GM12878 (cell line): ENCODE results near the gene ABCA7. TPM values are rescaled to one million over a fixed set of nuclear protein-coding genes. Genes with fewer than 3 reads are reported as not detected.

Experiments used
- ATAC-seq: fragments of 200-7000 bp; cut with Tn5 transposase; 3 replicates; pipeline ENCODE4 v1.9.1; 2020; ENCODE audit warnings: mild to moderate bottlenecking, moderate library complexity
- BruUV-seq: library from RNA; stranded (reverse); fragments of 400-500 nt; replicated peaks from 2 replicates; lab custom pipeline; 2021; lab: Mats Ljungman, UMichigan
- CTCF ChIA-PET: fragments of 300-600 bp; sonication (Branson Sonifier 250); formaldehyde crosslinking; extraction: SDS; loops from one replicate; lab custom pipeline; 2021; ENCODE audit warnings: inconsistent platforms; lab: Yijun Ruan, JAX
- POLR2A ChIA-PET: fragments of 350-600 bp; formaldehyde crosslinking; extraction: SDS; loops from one replicate; lab custom pipeline; 2021; ENCODE audit warnings: inconsistent platforms; lab: Charles Lee
- RAD21 ChIA-PET: fragments of 300-600 bp; sonication (Branson Sonifier 250); formaldehyde crosslinking; loops from one replicate; lab custom pipeline; 2023; ENCODE audit warnings: antibody characterized with exemption; ENCODE audit not compliant: unreplicated experiment; lab: Charles Lee
- SMC1A ChIA-PET: fragments of 300-600 bp; sonication (Branson Sonifier 250); formaldehyde crosslinking; loops from one replicate; lab custom pipeline; 2023; ENCODE audit not compliant: unreplicated experiment, uncharacterized antibody; lab: Charles Lee
- DNase-seq: peaks from one replicate; pipeline ENCODE4 v3.0.0-alpha.2; 2011; ENCODE audit warnings: low read depth, low spot score
- FAIRE-seq: peaks from 3 replicates; lab custom pipeline; 2011; peaks lifted over from hg19 to GRCh38; lab: Jason Lieb, UNC
- H2AFZ ChIP-seq: 2 replicates; pipeline ENCODE4 v1.6.0; 2011; ENCODE audit warnings: low read depth, low read length, control low read depth; ENCODE audit not compliant: control insufficient read depth
- H3K27ac ChIP-seq: 2 replicates; pipeline ENCODE4 v1.5.1; 2011; ENCODE audit warnings: control low read depth; ENCODE audit not compliant: control insufficient read depth, insufficient read depth
- H3K27me3 ChIP-seq, 2 experiments: replicated peaks in 1 of 2; 2 replicates each; pipeline versions ENCODE4 v1.6.0 to v1.6.1; 2011; ENCODE audit warnings: low read length in 1 of 2; ENCODE audit not compliant: control insufficient read depth in 2 of 2, insufficient read depth in 2 of 2
- H3K36me3 ChIP-seq, 2 experiments: 2 replicates each; pipeline ENCODE4 v1.5.1; 2011; ENCODE audit warnings: low read length in 1 of 2; ENCODE audit not compliant: control insufficient read depth in 2 of 2, insufficient read depth in 2 of 2
- H3K4me1 ChIP-seq: 2 replicates; pipeline ENCODE4 v1.6.1; 2011; ENCODE audit warnings: mild to moderate bottlenecking, low read length, moderate library complexity, mixed read lengths; ENCODE audit not compliant: control insufficient read depth, insufficient read depth
- H3K4me2 ChIP-seq: 2 replicates; pipeline ENCODE4 v1.6.0; 2011; ENCODE audit warnings: control low read depth; ENCODE audit not compliant: control insufficient read depth, insufficient read depth
- H3K4me3 ChIP-seq: fragments of 200-600 bp; sonication (generic); 2 replicates; pipeline ENCODE4 v1.5.1; 2016
- H3K79me2 ChIP-seq: 2 replicates; pipeline ENCODE4 v1.6.0; 2011; ENCODE audit warnings: low read length; ENCODE audit not compliant: control insufficient read depth, insufficient read depth
- H3K9ac ChIP-seq: 2 replicates; pipeline ENCODE4 v1.8.0; 2011; ENCODE audit warnings: low read length, control low read depth, mixed read lengths; ENCODE audit not compliant: control insufficient read depth, insufficient read depth
- H3K9me3 ChIP-seq: replicated peaks from 3 replicates; pipeline ENCODE4 v1.5.1; 2011; ENCODE audit warnings: mild to moderate bottlenecking, low read length; ENCODE audit not compliant: control insufficient read depth, insufficient read depth
- H4K20me1 ChIP-seq: 2 replicates; pipeline ENCODE4 v1.6.0; 2011; ENCODE audit not compliant: control insufficient read depth, insufficient read depth
- BRCA1 ChIP-seq: IDR thresholded peaks from 2 replicates; pipeline ENCODE4 v1.6.1; 2011; ENCODE audit warnings: low read depth, low read length, improper control_type of control experiment
- CHD1 ChIP-seq: IDR thresholded peaks from 2 replicates; pipeline ENCODE4 v1.6.1; 2012; ENCODE audit warnings: low read depth, low read length, improper control_type of control experiment
- E2F8 ChIP-seq: fragments of 450-650 bp; IDR thresholded peaks from 2 replicates; pipeline ENCODE4 v1.6.1; 2018; ENCODE audit warnings: mild to moderate bottlenecking, low read depth, moderate library complexity; ENCODE audit not compliant: partially characterized antibody
- HCFC1 ChIP-seq: fragments of 150-350 bp; IDR thresholded peaks from 2 replicates; pipeline ENCODE4 v1.6.1; 2014; ENCODE audit warnings: low read length
- HSF1 ChIP-seq: fragments of 150-350 bp; IDR thresholded peaks from 2 replicates; pipeline ENCODE4 v1.6.1; 2014; ENCODE audit warnings: mild to moderate bottlenecking, low read depth, low read length
- PBX3 ChIP-seq: IDR thresholded peaks from 2 replicates; pipeline ENCODE4 v1.6.1; 2011; ENCODE audit warnings: mild to moderate bottlenecking, low read depth, low read length, moderate library complexity; ENCODE audit not compliant: insufficient replicate concordance
- POLR2AphosphoS5 ChIP-seq: IDR thresholded peaks from 2 replicates; pipeline ENCODE4 v1.6.1; 2011; ENCODE audit warnings: mild to moderate bottlenecking, low read length, inconsistent platforms
- SMC3 ChIP-seq: IDR thresholded peaks from 2 replicates; pipeline ENCODE4 v1.6.1; 2011; ENCODE audit warnings: low read length, improper control_type of control experiment, borderline replicate concordance
- WGBS: methylation state at CpG from one replicate; pipeline ENCODE4 v1.1.6; 2016; ENCODE audit warnings: low lambda C conversion rate; ENCODE audit not compliant: insufficient replicate concordance, insufficient coverage; ENCODE audit errors: missing lambda C conversion rate; 5-methylcytosine and 5-hydroxymethylcytosine counted together
- in situ Hi-C: fragments of 300-500 bp; cut with MboI; formaldehyde crosslinking; loops from 9 replicates; pipeline ENCODE4 v1.14.3; 2018; ENCODE audit warnings: mixed read lengths
- intact Hi-C: fragments of 100-400 bp; cut with micrococcal nuclease; formaldehyde crosslinking; loops from one replicate; pipeline ENCODE4 v1.14.2; 2022; ENCODE audit not compliant: unreplicated experiment
- polyA plus RNA-seq, 11 experiments: library from polyadenylated mRNA; depleted of rRNA in 4 of 11; unstranded in 6 of 11; stranded (reverse) in 5 of 11; fragments of >200 nt; fragmentation: Nextera tagmentation in 4 of 11; fragmentation: Illumina TruSeq in 1 of 11; extraction: Ambion mirVana in 4 of 11; extraction: Trizol in 1 of 11; gene quantifications; 1 replicate in 1 of 11; 2 replicates in 10 of 11; pipeline versions ENCODE4 v1.2.1 to v1.2.3, GENCODE V29; 2011 to 2016; ENCODE audit warnings: inconsistent platforms in 2 of 11, missing spikeins in 2 of 11, low read depth in 1 of 11
- total RNA-seq, 4 experiments: library from RNA; depleted of rRNA in 3 of 4; stranded (reverse); fragments of >200 nt in 3 of 4; fragmentation: Illumina TruSeq in 1 of 4; extraction: Trizol in 1 of 4; gene quantifications; 2 replicates each; pipeline versions ENCODE4 v1.2.1 to v1.2.3, GENCODE V29; 2013 to 2021

ABCA7 gene
- total and polyA plus RNA-seq, 10 of the 15 experiments (the other 5 are each of a cell fraction or from before 2014, with no cell fraction given) = 1.0 to 49.5 (median 14.8) TPM

- RAD21 ChIA-PET = no interaction called here
- 88% methylated on average over 21 of the region's 21 CpGs for WGBS
- Histone ChIP-seq H3K4me1 (peaks cover 17% of the 10 kb centered on the region), H3K4me2 (peak overlapping the region; percentile 30; the same call in 1 of the 2 replicates), H3K9ac (no peak overlapping the region), H3K27me3 (no peaks in the 10 kb centered on the region), H2AFZ (no peak overlapping the region), H4K20me1 (no peaks in the 10 kb centered on the region), H3K9me3 (no peaks in the 10 kb centered on the region), H3K4me3 (no peak overlapping the region), H3K36me3 (peaks cover 14 to 22% of the 10 kb centered on the region in 2 experiments), H3K79me2 (peaks cover 46% of the 10 kb centered on the region), H3K27ac (no peak overlapping the region)
- SMC1A ChIA-PET = no interaction called here
- DNase-seq = no peak
- intact Hi-C loops (no loop called here), in situ Hi-C loops (no loop called here)
- CTCF ChIA-PET = no interaction called here
- TF ChIP-seq SMC3 (no peak), PBX3 (no peak), BRCA1 (no peak)
- POLR2A ChIA-PET = no interaction called here
- no TSS peak for BruUV-seq
- ATAC-seq = no peak
- no peak for FAIRE-seq
Observed at GRCh38 chr19:1070576-1070930, 30.6 kb downstream of the ABCA7 start.

GRCh38 chr19:1070931-1071791 is 31.3 kb downstream of the ABCA7 start:
- DNase-seq (no peak), FAIRE-seq (no peak), ATAC-seq (no peak)
- Histone ChIP-seq H3K4me2 (peak overlapping the region; percentile 30; the same call in 1 of the 2 replicates), H3K36me3 (peaks cover 20 to 26% of the 10 kb centered on the region in 2 experiments), H3K4me1 (peaks cover 23% of the 10 kb centered on the region), H3K27me3 (no peaks in the 10 kb centered on the region), H2AFZ (no peak overlapping the region), H4K20me1 (no peaks in the 10 kb centered on the region), H3K27ac (no peak overlapping the region), H3K9ac (no peak overlapping the region), H3K4me3 (no peak overlapping the region), H3K79me2 (peaks cover 49% of the 10 kb centered on the region), H3K9me3 (no peaks in the 10 kb centered on the region; the same call in 2 of the 3 replicates)
- intact Hi-C loops (no loop called here), in situ Hi-C loops (no loop called here)
- ChIA-PET RAD21 (no interaction called here), CTCF (no interaction called here), POLR2A (no interaction called here), SMC1A (no interaction called here)
- WGBS = 90% methylated on average over 47 of the region's 99 CpGs
- no TSS peak for BruUV-seq
- TF ChIP-seq CHD1 (no peak), HSF1 (no peak), E2F8 (no peak), POLR2AphosphoS5 (no peak), PBX3 (no peak), HCFC1 (no peak)
